Measurements from ENCODE around the gene TSPAN18.

The TSPAN18 gene

DNA sequence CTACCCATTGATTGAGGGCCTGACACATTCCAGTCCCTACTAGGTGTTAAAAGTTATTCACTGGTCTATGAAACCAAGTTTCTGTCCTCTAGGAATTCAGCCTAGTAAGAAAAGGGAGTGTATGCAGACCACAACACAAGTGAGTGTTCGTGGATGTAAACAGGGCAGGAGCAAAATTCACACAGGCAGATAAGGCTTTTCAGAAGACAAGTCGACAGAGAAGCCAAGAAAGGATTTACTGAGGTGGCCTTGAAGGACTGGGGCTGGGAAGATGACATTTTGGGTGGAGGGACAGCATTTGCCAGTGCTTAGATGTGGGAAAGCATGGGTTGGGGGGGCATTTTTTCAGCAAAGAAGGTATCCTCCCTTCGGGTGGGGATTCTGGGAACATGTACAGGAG is 76.2 kb downstream of the TSPAN18 start:
- no peak for DNase-seq

DNA sequence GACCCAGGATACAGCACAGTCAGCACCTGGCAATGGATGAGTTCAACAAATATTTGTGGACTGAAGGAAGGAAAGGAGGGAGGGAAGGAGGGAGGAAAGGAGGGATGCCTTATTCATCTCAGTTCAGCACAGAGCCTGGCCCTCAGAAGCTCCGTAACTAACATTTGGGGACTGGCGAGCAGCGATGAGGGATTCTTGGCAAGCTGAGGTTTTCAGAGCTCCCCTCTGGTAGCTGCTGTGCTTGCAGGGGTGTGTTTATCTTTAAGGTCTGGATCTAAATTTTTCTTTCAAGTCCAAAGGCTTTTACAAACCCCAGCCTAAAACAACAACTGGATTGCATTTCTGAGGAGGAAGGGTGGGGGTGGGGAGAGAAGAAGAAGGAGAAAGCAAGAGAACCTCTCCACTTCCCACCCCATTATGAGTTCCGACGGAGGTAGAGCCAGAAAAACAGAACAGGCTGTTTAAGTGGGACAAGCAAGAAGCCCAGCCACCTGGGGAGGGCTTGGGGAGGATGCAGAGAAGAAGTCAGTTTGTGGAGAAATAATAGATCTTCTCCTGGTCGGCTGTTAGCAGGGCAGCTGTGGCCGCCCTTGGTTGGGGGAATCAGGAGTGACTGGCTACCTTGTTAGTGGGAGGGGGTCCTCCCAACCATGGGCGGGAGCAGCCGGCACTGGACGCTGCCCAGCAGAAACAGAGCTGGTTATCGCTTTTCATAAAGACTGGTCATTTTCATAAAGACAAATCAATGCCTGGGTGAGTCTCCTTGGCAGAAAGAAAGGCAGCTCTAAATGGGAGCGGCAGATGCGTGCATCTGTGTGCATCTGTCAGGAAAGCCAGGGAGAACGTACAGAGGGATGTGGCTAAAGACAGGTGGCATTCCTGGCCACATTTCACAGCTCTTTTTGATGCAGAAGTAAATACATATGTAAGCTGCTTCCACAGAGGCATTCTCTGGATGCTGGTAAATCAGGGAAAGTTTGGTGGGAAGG is 78.0 kb downstream of the TSPAN18 start:
- no peak for DNase-seq

DNA sequence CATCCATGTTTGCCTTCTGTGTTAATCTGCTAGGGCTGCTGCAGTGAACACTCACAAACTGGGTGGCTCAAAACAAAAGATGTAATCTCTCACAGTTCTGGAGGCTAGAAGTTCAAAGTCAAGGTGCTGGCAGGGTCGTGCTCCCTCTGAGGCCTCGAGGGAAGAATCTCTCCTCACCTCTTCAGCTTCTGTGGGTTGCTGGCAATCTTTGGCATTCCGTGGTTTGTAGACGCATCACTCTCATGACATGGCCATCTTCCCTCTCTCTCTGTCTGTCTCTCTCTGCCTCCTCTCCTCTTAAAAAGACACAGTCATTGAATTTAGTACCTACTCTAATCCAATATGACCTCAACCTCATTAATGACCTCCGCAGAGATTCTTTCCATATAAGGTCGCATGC is 78.8 kb downstream of the TSPAN18 start:
- no peak for DNase-seq

DNA sequence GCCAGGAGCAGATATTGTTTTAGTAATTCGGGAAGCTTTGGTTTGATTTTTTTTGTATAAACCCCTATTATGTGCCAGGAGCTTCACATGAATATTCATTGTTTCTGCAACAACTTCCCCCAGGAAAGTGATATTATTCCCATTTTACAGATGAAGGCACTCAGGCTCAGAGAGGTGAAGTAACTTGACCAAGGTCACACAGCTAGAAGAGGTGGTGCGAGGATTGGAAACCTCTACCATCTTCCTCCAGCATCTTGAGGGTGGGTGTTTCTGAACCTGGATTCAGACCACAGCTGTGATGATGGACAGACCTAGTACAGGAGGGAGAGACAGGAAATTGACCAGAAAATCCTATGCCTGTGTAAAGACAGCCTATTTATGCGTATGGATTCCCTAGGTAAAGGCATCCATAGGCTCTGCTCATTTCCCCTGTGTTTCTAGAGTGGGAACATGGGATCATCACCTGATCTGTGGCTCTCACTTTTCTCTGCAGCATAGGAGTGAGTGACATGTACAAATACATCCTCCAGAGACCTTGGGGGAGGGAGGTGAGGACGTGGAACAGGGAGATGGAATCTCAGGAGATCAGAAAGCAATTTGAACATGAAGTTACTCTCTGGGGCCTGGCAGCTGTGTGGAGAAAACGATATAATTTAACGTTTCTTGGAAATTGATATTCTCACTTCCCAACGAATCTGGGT is 81.4 kb downstream of the TSPAN18 start:
- no peak for DNase-seq

DNA sequence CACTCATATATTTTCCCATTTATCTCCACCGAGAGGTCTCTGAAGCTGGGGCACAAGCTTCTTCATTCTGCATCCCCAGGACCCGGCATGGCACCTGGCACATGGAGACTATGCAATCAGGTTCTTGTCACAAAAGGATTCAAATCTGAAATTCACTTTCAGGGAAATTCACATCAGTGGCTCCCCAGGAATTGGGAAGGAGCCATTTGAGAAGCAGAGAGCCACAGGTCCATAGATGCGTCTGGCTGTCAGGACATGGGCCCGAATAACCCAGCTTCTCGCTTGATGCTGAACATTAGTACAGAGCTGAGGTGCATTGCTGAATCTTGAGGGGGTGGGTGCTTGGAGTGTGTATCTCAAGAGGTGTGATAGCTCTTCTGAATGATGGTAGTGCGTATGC is 82.5 kb downstream of the TSPAN18 start:
- DNase-seq: no peak

DNA sequence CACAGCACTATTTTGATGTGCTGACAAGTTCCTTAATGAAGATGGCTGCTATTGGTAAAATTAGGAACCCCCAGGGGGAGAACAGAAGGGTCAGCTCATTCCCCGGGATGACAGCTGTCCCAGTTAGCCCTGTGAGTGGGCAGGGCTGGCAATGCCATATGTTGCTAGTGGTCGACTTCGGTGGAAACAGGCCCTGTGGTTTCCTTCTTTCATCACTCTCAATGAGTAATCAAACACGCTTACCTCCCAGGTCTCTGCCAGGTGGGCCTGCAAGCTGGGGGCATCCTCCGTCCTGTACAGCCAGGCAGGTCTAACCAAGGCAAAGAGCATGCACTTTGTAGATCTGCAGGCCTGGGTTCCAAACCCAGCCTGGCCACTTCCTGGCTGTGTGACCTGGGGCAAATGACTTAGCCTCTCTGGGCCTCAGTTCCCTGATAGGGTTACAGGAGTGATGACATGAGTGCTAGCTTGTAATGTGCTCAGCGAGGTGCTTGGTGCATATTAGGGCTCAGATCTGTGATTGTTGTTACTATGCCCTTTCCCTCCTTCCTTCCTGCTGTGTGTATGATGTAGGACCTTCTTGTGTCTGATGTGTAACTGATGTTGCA is 85.2 kb downstream of the TSPAN18 start:
- no peak for DNase-seq

DNA sequence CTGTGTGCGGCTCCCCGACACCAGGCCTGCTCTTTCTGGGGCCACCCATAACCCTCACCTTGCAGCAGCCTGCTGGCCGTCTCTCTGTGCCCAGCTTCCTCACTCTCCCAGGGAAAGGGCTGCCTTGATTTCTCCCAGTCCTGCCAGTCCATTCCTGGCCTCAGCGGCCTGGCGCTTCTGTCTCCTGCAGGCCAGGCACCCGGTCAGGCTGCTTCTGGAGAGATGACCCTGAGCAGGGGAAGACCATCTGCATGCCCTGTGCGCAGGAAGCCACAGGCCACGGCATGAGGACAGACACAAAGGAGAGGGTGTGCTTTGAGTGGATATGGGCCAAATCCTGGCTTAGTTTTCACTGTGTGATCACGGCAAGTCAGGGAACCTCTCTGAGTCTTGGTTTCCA is 86.2 kb downstream of the TSPAN18 start:
- no peak for DNase-seq

DNA sequence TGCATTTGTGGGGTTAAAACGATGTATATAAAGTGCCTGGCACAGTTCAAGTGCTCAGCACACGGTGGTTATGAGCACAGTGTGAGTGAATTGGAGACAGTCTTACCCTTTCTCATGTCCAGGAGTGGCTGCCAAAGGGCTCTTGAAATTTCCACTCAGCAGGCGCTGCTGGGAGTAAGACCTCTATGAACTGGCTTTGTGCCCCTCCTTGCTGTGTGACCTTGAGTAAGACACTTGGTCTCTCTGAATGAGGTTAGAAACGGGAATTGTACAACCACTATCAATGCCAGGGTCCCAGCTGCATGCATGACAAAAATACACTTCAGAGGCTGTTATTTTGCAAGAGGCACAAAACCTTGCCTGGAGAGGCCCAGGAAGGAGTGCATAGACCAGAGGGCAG is 86.6 kb downstream of the TSPAN18 start:
- no peak for DNase-seq

DNA sequence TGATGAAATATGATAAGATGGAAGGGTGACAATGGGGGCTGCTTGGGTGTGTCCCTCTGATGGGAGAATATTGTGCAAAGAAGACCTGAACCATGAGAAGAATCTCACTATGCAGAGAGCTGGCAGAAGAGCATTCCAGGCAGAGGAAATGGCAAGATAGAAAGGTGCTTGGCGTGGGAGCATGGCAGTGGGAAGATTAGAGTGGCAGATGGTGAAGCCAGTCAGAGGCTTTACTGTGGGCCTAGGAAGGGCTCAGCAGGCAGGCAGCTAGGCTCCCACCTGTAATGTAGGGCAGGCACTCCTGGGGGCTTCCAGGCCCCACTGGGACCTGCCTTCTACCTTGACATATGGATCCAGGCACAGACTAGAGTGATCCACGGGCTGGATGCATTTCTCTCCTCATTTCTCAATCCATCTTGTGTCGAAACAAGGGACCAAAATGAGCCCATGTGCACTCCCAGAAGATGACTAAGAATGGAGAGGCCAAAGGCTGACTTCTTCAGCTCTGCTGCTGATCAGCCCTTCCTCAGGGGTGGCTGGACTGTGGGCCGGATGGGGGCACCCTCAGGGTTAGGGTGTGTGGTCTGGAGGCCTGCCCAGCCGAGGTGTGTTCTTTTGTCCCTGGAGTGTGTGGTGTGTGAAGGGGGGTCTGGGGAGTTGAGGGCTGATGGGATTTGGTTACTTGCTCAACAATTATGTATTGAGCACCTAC is 88.3 kb downstream of the TSPAN18 start:
- DNase-seq: no peak

DNA sequence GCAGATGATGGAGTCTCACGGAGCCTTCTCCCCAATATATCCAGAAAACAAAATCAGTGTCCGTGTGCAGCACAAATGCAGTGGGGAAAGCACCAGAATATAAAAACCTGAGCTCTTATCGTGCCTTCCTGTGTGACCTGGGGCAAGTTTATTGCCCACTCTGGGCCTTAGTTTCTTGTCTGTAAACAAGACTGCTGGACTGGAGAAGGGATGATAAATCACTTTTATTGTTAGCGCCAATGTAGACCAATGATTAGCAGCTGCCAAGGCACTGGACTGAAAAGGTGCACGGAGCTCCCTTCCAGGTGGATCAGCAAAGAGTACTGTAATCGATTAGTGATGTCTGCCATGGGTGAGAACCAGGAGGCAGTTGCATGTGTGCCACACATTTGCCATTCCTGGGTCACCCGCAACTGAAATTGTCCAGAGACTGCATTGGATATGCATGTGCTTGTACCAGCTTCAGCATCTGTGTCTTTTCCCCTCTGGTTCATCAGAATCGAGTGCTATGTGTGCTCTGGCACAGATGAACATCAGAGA is 89.2 kb downstream of the TSPAN18 start:
- no peak for DNase-seq

DNA sequence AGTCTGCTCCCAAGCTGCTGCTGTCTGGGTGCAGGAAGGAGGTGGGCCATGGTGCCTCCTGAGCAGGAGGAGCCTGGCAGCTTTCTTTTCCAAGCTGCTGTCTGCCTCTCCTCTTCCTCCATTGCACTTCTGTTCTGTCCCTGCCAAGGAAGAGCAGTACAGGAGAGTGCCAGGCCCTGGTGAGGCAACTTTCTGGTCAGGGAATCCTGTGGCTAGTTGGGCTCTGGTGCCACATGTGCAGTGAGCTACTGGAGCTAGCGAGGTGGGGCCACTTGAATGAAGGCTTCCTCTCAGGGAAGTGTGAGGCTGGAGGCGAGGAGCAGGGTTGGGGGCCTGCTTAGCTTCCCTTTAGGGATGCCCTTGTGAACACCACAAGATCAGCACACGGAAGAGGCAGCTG is 90.0 kb downstream of the TSPAN18 start:
- DNase-seq: no peak

DNA sequence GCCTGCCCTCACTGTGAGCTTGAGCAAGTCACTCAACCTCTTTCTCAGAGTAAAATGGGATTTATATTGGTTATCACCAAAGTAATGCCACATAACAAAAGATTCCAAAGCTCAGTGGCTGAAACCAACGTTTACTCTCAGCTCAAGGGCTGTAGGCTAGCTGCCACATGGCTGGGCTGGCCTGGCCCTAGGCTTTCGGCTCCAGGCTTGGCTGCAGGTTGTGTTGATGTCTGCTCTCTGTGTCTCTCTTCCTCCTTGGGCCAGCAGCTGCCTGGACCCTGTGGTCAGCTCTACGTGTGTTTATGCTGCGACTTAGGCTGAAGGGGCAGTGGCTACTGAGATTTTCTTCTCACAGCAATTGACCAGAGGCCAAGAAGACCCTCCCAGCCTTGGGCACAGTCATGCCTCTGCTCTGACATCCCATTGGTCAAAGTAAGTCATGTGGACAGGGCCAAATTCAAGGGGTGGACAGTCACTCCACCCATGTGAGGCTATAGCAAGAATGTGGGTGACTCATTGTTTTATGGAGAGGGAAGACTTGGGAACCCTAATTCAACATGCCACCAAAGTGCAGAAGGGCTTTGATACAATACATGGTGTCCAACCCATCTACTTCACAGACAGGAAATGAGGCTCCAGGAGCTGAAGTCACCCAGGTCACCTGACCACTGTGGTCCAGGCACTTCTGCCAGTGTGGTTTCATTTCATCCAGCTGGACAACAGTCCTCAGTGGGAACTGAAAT is 90.6 kb downstream of the TSPAN18 start:
- DNase-seq: no peak

DNA sequence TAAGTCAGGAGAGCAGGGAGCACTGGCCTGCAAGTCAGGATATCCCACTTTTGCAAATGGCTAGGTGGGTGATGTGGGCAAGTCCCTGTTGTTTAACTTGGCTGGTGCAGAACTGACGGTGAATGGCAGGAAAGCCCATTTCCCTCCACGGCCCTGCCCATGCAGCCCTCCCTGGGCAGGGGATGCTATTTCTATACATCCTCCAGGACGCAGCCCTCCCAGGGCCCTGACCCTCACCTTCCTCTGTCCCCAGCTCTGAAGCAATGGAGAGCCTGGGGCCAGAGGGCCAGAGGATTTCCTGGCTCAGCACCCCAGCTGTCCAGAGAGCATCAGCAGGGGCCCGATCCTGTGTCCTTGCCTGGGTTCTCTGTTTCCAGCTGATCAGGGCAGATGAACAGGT is 91.3 kb downstream of the TSPAN18 start:
- no peak for DNase-seq

DNA sequence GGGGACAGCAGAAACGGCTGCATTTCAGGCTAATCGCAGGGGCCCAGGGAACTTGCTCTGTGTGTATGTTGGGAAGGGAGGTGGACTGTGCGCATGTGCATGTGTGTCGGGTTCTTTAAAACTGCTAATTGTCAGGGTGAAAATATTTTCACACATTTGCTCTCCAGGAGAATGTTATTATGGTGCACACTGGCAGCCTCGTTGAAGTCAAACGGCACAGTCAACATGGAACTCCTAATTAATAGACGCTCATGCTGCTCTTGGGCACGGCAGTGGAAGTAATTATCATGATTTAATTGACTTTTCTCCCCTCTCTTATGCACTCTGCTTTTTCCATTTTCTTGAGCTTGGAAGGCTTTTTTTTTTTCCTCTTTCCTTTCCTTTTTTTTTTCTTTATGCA is 92.6 kb downstream of the TSPAN18 start:
- no peak for DNase-seq

DNA sequence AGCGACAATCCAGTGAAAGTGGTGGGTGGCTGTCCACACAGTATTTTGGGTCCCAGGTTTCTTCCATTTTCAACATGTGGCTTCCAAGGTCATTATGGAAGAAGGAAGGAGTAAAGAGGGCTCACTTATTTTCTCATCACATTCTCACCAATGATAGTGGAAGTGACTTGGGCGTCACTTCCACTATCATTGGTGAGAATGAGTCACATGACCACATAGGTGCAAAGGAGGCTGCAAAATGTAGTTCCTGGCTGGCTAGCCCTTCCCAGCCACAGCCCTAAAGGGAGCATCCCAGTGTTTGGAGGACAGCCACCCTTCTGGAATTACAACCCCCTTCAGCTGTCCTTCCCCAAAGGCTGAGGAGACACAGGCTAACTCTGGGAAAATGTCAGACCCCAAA is 95.6 kb downstream of the TSPAN18 start:
- no peak for DNase-seq

DNA sequence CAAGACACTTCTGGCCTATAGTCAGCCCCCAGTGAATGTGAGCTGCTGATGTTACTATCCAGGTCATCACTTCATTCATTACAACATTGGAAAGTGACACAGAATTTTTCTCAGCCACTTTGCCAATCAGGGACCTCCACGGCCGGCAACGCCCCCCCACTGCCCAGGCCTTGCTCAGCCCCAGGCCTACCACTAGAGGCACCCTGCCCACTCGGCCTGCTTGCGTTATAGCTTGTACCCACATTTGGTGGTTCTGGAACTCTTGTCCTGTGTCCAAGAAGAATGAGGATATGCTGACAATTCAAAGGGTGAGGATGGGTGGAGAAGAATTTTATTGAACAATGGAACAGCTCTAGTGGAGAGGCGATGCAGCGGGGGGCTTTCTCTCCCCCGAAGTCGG is 96.2 kb downstream of the TSPAN18 start:
- no peak for DNase-seq

DNA sequence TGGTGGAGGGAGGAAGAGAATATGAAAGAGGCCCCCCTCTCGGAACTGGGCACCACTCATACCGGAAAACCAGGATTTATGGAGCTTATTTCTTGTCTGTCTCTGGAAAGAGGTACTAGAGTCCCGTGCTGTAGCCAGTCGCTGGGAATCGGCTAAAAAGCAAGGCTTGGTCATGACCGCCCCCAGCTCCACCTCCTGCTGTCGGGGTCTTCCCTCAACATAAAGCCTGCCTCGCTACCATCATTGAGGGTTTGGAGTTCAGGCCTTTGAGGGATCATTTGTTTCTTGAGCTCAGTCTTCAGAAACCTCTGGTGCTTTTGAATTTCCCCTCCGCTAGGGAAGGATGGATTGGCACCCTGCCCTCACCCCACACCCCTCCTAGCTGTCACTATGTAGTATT is 97.1 kb downstream of the TSPAN18 start:
- no peak for DNase-seq

DNA sequence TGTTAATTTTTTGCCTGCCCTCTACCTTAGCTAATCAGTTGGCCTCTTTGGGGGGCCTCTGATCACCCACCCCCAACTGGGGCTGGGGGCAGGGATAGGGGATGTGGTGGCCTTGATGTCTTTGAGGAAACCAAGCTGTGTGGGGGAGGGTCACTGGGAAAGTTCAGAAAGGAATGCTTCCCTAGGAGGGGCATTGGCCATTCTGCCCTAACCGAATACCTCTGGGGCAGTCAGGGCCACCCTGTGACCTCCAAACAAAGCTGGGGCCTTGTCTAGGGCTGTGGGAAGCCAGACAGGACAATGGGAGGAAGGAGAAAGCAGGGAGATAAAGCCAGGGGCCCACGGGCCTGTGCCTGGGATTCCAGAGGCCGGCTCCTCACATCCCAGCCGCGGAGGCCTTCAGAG is 97.5 kb downstream of the TSPAN18 start:
- DNase-seq: no peak

DNA sequence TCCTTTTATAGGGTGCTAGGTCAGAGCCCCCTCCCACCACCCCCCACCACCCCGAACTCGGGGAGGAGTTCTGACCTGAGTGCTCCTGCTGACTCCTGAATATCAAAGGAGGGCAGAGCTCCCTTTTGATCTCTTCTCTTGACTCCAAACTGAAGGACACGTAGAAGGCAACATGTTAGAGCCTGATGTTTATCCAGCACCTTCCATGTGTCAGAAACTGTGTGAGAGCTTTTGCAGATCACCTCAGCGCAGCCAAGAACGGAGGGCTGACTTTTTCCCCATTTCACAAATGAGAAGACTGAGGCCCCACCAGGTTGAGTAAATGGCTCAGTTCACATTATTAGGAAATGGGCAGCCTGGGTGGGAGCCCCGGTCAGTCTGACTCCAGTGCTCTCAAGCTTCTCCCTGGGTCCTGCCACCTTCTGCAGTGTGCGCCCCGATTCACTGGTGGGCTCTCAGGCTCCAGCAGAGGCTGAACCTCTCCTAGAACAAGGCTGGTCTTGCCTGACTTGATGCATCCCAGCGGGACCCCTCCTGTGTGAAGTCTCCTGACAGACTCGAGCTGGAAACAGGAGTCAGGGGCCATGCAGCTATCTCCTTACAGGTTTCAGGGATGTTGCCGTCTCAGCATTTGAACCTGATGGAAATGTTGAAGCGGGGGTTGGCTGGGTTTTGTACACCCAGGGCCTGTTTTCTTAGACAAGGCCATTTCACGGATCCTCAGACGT is 98.5 kb downstream of the TSPAN18 start:
- no peak for DNase-seq

DNA sequence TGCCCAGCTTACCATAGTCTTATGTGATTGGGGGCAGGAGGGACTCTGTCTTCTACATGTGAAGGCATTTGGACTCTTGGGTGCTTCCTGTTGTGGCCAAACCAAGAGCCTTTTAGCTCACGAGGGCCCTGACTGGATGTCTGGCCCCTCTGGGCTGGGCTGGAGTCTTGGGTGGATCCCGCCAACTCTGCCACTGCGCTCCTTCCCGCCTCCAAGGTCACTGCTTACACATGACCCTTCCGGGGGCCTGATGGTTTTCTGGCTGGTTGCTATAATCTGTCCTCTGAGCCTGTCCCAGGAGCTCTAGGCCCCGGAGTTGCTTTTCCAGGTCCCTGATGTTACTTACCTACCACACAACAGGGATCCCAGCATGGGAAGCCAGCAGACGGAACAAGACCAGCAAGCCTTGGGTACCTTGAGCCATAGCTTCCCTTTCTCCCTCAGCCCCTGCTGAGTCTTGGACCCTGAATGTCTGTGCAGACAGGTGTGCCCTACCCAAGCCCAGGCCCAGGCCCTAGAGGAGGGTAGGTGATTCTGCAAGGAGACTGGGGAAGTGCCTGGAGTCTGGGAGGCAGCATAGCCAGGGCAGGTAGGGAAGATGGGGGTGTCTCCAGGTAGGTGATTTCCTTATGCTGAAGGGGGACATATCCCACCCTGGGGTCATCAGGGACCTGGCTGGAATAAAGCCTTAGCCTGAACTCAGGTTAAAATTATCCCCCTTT is 100.3 kb downstream of the TSPAN18 start:
- DNase-seq: no peak

DNA sequence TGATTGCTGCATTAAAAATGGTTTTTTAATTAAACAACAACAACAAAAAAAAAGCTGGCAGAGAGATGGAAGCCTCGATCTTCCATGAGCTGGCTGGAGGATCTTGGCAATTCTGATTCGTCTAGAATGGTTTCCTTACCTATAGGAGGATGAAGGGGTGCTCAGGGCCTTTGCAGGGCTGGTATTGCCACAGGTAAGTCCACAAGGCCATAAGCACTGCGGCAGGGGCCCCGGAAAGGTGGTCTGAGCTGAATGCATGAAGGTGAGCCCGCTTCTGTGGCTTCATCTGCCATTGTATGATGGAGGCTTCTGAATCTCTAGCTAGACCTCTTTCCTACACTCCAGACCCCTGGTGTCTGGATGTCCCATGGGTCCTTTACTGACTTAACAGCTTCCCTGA is 101.5 kb downstream of the TSPAN18 start:
- DNase-seq: no peak

Data from effector CD4-positive, alpha-beta T cell (primary cell).